HG02870 (cell line): ENCODE measurements around the gene KIR2DL3.

Source experiments
- ATAC-seq: cut with Tn5 transposase; IDR thresholded peaks from one replicate; pipeline ENCODE4 v1.9.1; 2021; ENCODE audit warnings: mild to moderate bottlenecking, moderate library complexity; ENCODE audit not compliant: unreplicated experiment

KIR2DL3 gene

DNA sequence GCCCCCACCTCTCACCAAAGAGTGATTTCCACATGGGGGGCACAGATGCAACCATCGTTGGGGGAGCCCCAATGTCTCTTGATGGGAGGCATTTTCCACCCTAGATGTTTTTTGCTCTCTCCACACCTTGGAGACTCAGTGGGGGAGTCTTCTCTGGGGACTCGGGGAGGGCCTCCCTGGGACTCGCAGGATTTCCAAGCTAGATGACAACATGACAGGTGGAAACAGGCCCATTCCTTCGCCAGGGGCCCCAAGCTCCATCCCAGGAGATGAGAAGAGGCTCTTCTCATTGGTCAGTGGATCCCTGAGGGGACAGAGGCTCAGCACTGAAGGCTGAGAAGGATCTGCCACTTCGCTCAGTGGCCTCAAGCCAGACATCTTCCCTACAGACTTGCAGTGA is 52.4 kb downstream of the KIR2DL3 start:
- ATAC-seq, result no peak

DNA sequence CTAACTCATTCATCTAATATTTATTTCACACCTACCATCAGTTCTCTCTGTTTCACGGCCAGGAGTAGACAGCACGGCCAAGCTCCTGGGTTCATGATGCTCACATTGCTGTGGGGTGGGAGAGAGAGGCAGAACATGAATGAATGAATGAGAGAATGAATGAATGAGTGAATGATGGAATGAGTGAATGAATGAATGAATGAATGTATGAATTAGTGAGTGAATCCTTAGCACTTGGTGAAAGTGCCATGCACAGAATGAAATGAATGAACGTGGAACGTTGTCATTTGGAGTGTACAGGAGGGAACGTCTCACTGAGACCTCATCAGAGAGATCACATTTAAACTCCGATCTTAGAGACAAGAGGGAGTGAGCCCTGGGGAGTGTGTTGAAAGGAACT is 53.2 kb downstream of the KIR2DL3 start:
- no peak for ATAC-seq

DNA sequence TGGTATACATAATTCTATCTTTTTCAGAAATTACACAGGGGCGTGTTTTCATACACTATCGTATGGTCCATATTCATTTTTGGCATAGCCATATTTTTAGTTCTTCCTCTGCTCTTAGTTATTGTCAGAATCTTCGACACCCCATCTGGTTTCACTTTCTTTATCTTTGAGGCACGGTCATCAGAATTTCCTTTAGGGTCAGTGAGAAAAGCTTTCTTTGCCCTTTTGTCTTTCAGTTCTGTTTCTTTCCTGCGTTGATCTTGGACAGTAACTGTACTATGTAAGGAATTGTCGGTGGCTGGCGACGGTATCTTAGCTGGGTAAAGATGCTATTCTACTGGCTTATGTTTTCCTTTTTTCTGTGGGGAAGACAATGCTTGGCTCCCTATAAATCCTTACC is 54.5 kb downstream of the KIR2DL3 start:
- no peak for ATAC-seq

DNA sequence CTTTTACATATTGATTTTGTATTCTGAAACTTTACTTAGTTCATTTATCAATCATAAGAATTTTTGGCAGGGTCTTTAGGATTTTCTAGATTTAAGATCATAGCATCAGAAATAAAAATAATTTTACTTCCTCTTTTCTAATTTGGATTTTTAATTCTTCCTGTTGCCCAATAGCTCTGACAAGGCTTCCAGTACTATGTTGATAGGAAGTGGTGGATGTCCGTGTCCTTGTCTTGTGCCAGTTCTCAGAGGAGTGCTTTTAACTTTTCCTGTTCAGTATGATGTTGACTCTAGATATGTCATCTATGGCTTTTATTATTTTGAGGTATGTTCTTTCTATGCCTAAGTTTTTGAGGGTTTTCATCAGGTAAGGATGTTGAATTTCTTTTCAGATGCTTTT is 57.4 kb downstream of the KIR2DL3 start:
- no peak for ATAC-seq
